ENCODE measurements around the gene SPA17. TPM values are rescaled to one million over a fixed set of nuclear protein-coding genes. Genes with fewer than 3 reads are reported as not detected.

The SPA17 gene
- polyA plus RNA-seq, 1 donor from 2014 or later: 19.1 TPM

- Histone ChIP-seq H3K4me2 (ENCODE audit: low read length) (peak overlapping the region; percentile 56), H4K20me1 (ENCODE audit: insufficient read depth) (no peaks in the 10 kb centered on the region), H2AFZ (ENCODE audit: low read depth, low read length) (no peak overlapping the region), H3K79me2 (replicated peaks; ENCODE audit: insufficient read depth, low read length) (no peaks in the 10 kb centered on the region), H3K27me3 (ENCODE audit: insufficient read depth, low read depth, low read length) (no peaks in the 10 kb centered on the region), H3K36me3 (ENCODE audit: insufficient read depth, low read length) (no peaks in the 10 kb centered on the region), H3K9ac (ENCODE audit: low read length) (peak overlapping the region; percentile 73), H3K27ac (ENCODE audit: low read length) (peak overlapping the region; percentile 97), H3F3A (ENCODE audit: insufficient read depth, low read length, poor library complexity, severe bottlenecking) (peaks cover 12% of the 10 kb centered on the region), H3K9me2 (ENCODE audit: insufficient read depth, low read length) (no peaks in the 10 kb centered on the region), H3K4me3 (ENCODE audit: low read length) (peak overlapping the region; percentile 61), H3K9me3 (ENCODE audit: low read length) (no peaks in the 10 kb centered on the region)
- no peak for TF ChIP-seq RAD21 (conservative IDR thresholded peaks at IDR 0.05)
- no peak for TF ChIP-seq POLR2AphosphoS5 (IDR thresholded peaks at IDR 0.05)
- no peak for TF ChIP-seq CTCF (IDR thresholded peaks at IDR 0.05; ENCODE audit: poor library complexity, severe bottlenecking)
- no peak for TF ChIP-seq SMC3 (conservative IDR thresholded peaks at IDR 0.05; ENCODE audit: poor library complexity)
- TF ChIP-seq, protein P1, sequence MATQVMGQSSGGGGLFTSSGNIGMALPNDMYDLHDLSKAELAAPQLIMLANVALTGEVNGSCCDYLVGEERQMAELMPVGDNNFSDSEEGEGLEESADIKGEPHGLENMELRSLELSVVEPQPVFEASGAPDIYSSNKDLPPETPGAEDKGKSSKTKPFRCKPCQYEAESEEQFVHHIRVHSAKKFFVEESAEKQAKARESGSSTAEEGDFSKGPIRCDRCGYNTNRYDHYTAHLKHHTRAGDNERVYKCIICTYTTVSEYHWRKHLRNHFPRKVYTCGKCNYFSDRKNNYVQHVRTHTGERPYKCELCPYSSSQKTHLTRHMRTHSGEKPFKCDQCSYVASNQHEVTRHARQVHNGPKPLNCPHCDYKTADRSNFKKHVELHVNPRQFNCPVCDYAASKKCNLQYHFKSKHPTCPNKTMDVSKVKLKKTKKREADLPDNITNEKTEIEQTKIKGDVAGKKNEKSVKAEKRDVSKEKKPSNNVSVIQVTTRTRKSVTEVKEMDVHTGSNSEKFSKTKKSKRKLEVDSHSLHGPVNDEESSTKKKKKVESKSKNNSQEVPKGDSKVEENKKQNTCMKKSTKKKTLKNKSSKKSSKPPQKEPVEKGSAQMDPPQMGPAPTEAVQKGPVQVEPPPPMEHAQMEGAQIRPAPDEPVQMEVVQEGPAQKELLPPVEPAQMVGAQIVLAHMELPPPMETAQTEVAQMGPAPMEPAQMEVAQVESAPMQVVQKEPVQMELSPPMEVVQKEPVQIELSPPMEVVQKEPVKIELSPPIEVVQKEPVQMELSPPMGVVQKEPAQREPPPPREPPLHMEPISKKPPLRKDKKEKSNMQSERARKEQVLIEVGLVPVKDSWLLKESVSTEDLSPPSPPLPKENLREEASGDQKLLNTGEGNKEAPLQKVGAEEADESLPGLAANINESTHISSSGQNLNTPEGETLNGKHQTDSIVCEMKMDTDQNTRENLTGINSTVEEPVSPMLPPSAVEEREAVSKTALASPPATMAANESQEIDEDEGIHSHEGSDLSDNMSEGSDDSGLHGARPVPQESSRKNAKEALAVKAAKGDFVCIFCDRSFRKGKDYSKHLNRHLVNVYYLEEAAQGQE (IDR thresholded peaks at IDR 0.05; ENCODE audit: borderline replicate concordance): no peak
- no peak for TF ChIP-seq EZH2 (IDR thresholded peaks at IDR 0.05; ENCODE audit: borderline replicate concordance, insufficient read depth, low read length, poor library complexity, severe bottlenecking)
- no peak for TF ChIP-seq EP300 (conservative IDR thresholded peaks at IDR 0.05; ENCODE audit: poor library complexity, severe bottlenecking)
- no peak for TF ChIP-seq TAF1 (IDR thresholded peaks at IDR 0.05; ENCODE audit: low read depth)
- no peak for TF ChIP-seq MXI1 (conservative IDR thresholded peaks at IDR 0.05; ENCODE audit: poor library complexity, severe bottlenecking)
Observed at GRCh38 chr11:124657904-124658303, 15.8 kb upstream of the SPA17 start.

GRCh38 chr11:124658501-124658900 lies 15.2 kb upstream of the SPA17 start:
- H3F3A ChIP-seq (ENCODE audit: insufficient read depth, low read length, poor library complexity, severe bottlenecking): peaks cover 12% of the 10 kb centered on the region
- peak overlapping the region; percentile 56 for H3K4me2 ChIP-seq (ENCODE audit: low read length)
- peak overlapping the region; percentile 73 for H3K9ac ChIP-seq (ENCODE audit: low read length)
- no peak overlapping the region for H2AFZ ChIP-seq (ENCODE audit: low read depth, low read length)
- H4K20me1 ChIP-seq (ENCODE audit: insufficient read depth): no peaks in the 10 kb centered on the region
- H3K9me3 ChIP-seq (ENCODE audit: low read length): no peaks in the 10 kb centered on the region
- no peaks in the 10 kb centered on the region for H3K79me2 ChIP-seq (replicated peaks; ENCODE audit: insufficient read depth, low read length)
- H3K4me3 ChIP-seq (ENCODE audit: low read length): peak overlapping the region; percentile 61
- no peaks in the 10 kb centered on the region for H3K36me3 ChIP-seq (ENCODE audit: insufficient read depth, low read length)
- peak overlapping the region; percentile 97 for H3K27ac ChIP-seq (ENCODE audit: low read length)
- no peak for TF ChIP-seq RAD21 (conservative IDR thresholded peaks at IDR 0.05)
- TF ChIP-seq EZH2 (IDR thresholded peaks at IDR 0.05; ENCODE audit: borderline replicate concordance, insufficient read depth, low read length, poor library complexity, severe bottlenecking): no peak
- TF ChIP-seq EP300 (conservative IDR thresholded peaks at IDR 0.05; ENCODE audit: poor library complexity, severe bottlenecking): no peak
- no peaks in the 10 kb centered on the region for H3K9me2 ChIP-seq (ENCODE audit: insufficient read depth, low read length)
- no peaks in the 10 kb centered on the region for H3K27me3 ChIP-seq (ENCODE audit: insufficient read depth, low read depth, low read length)
